ENCODE measurements around the gene PCDHA1. TPM values are rescaled to one million over a fixed set of nuclear protein-coding genes. Genes with fewer than 3 reads are reported as not detected.

PCDHA1 gene
- total RNA-seq, 8 experiments from 2014 or later: 0.22 to 1.7 (median 0.68) TPM

DNA sequence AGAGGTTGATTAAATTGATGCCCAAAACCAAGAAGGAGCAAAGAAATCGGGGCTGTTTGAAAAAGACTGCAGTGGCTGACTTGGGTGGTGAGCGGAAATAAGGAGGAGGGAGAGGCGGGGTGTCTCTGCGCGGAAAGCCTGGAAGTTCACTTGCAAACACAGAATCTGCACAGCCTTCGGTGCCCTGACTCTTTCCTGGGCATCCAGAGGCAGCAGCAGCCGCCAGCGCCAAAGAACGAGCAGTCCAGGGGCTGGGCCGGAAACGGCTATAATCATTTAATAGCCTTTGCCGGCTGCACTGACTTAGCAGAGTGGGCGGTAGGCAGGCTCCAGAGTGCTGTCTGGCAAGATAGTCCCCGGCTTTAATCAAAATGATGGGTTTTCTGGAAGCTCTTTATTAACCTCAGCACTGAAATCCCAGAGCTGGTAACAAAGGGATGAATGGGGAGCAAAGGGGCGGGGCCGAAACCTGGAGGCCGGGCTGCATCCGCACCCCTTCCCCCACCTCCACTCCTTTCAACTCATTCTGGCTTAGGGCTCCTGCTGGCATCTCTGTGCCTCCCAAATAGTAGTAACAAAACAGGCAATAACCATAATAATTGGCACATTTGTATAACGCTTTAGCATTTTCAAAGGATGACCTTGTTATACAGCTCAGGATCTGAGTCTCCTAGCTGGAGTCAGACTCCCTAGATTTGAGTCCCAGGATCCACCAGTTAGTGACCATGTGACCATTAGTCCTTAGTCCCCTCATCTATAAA is 216.1 kb downstream of the PCDHA1 start:
- in situ Hi-C loops (cut with MboI; ENCODE audit: low pct_unique_long_range_greater_than_20kb in 2 of 9, low sequenced_read_pairs in 9 of 9, unreplicated experiment in 9 of 9): no loop called here
- peak in 6 of 8 experiments; percentile 80 to 92 (median 89) for ATAC-seq (replicated peaks in 6 of 8)

DNA sequence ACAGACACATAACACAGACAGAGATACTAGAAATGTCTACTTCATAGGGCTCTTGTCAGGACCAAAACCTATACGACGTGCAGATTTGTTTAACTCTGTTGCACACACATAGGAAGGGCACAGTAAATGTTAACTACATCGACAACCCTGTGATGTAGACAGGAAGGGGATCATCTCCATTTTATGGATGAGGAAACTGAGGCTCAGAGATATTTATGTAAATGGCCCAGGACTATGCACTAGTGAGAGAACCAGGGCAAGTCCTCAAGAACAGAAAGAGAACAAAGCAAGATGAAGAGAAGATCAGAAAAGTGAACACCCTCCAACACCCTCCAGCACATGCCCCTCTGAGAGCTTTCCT is 216.6 kb downstream of the PCDHA1 start:
- Histone ChIP-seq H3K4me1 (replicated peaks in 1 of 2) (peaks cover 20 to 30% of the 10 kb centered on the region in 2 donors), H3K4me3 (no peak overlapping the region), H3K27ac (peak overlapping the region in 1 of 2 donors; percentile 79)
- no peak for ATAC-seq (replicated peaks in 6 of 8)
- 17 to 20% (median 17%) methylated on average over 1 to 3 of the region's 3 CpGs; no CpG with 5 or more reads in 6 of the 10 experiments for WGBS, 10 experiments
- in situ Hi-C loops (cut with MboI; ENCODE audit: low pct_unique_long_range_greater_than_20kb in 2 of 9, low sequenced_read_pairs in 9 of 9, unreplicated experiment in 9 of 9): no loop called here

More for the DNA sequence above, 216.1 kb downstream of the PCDHA1 start:
- Histone ChIP-seq H3K4me3 (peak overlapping the region; percentile 31 to 43 (median 34)), H3K27ac (peak overlapping the region; percentile 67 to 79), H3K4me1 (replicated peaks in 1 of 2) (peaks cover 20 to 30% of the 10 kb centered on the region in 2 donors)
- WGBS, 10 experiments: 0 to 13% (median 0%) methylated on average over 1 to 11 of the region's 19 CpGs; no CpG with 5 or more reads in 1 of the 10 experiments

DNA sequence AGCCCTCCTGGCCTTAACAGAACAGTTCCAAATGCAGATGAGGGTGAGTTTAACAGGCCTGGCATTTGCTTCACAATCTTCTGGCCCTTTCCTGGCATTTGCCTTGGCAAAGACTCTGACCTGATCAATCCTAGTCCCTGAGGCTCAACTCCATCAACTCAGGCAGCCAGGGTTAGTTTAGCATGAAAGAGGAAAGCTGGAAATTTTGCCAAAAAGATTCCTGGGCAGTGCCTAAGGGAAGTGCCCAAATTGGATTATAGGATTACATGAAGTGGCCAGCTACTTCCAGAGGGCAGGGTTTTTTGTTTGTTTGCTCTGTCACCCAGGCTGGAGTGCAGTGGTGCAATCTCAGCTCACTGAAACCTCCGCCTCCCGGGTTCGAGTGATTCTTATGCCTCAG is 217.1 kb downstream of the PCDHA1 start:
- WGBS, 10 experiments: 39 to 100% (median 74%) methylated on average over 3 of the region's 3 CpGs; no CpG with 5 or more reads in 7 of the 10 experiments
- H3K4me1 ChIP-seq (replicated peaks in 1 of 2): peaks cover 20 to 30% of the 10 kb centered on the region in 2 donors

DNA sequence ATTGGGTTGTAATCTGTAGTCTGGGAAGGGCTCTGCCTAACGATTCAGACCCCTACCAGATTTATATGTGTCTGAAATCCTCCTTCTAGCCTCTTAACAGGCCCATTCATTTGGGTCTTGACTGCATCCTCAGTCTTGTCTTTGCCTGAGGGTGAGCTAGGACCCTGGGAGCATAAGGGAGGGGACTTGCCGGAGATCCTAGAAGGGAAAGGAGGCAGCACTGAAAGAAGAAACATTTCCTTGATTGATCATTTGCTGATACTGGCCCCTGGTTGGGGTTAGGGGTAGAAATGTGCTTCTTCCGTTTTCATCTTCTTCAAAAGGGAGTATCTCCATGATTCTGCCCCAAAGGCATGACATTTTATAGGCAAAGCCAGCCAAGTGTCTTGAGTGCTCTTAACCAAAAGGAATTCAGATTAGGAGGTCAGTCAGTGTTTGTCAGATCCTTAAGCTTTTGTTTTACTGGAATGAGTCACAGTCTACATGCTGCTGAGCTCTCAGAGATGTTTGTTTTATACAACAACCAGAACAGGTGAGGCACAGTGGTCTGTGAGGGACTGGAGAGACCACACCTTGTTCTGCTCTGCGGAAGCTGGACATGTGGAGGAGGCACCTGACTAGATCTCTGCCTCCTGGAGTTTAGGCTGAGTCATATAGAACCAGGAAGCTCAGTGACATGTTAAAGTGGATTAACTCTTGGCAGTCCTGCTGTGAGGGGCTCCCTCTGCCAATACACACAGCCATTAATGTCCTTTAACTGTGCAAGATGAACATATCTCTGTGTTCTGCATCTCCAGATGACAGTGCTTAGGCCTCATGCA is 218.1 kb downstream of the PCDHA1 start:
- ATAC-seq (replicated peaks in 6 of 8): peak in 6 of 8 experiments; percentile 41 to 67 (median 54)
- Histone ChIP-seq H3K4me3 (peak overlapping the region in 2 of 5 donors; percentile 13 to 15), H3K27ac (peak overlapping the region in 1 of 2 donors; percentile 28), H3K4me1 (replicated peaks in 1 of 2) (peaks cover 15 to 26% of the 10 kb centered on the region in 2 donors)
- 14 to 34% (median 32%) methylated on average over 1 to 4 of the region's 4 CpGs; no CpG with 5 or more reads in 4 of the 10 experiments for WGBS, 10 experiments
- in situ Hi-C loops (cut with MboI; ENCODE audit: low pct_unique_long_range_greater_than_20kb in 2 of 9, low sequenced_read_pairs in 9 of 9, unreplicated experiment in 9 of 9): no loop called here

More for the DNA sequence above, 217.1 kb downstream of the PCDHA1 start:
- H3K27ac ChIP-seq: no peak overlapping the region
- no peak for ATAC-seq (replicated peaks in 6 of 8)
- H3K4me3 ChIP-seq: no peak overlapping the region
- in situ Hi-C loops (cut with MboI; ENCODE audit: low pct_unique_long_range_greater_than_20kb in 2 of 9, low sequenced_read_pairs in 9 of 9, unreplicated experiment in 9 of 9): no loop called here

DNA sequence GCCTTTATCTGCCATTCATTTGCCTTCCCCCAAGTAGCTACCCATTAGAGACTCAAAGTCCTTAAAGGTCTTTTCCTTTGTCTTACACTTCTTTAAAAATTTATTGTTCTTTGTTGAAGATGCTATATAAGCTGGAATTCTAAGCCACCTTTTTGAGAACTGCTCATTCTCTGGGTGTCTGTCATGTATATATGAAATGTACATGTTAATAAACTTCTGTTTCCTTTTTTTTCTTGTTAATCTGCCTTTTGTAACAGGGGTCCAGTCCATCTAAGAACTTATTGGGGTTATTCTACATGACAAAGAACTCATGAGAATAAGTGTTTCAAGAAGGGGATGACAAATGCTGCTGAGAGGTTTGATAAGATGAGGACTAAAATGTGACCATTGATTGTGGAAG is 221.9 kb downstream of the PCDHA1 start:
- Histone ChIP-seq H3K4me3 (no peak overlapping the region), H3K27ac (no peak overlapping the region), H3K4me1 (replicated peaks in 1 of 2) (peaks cover 8% of the 10 kb centered on the region in 2 donors)
- ATAC-seq (replicated peaks in 6 of 8): no peak
- in situ Hi-C loops (cut with MboI; ENCODE audit: low pct_unique_long_range_greater_than_20kb in 2 of 9, low sequenced_read_pairs in 9 of 9, unreplicated experiment in 9 of 9): no loop called here

DNA sequence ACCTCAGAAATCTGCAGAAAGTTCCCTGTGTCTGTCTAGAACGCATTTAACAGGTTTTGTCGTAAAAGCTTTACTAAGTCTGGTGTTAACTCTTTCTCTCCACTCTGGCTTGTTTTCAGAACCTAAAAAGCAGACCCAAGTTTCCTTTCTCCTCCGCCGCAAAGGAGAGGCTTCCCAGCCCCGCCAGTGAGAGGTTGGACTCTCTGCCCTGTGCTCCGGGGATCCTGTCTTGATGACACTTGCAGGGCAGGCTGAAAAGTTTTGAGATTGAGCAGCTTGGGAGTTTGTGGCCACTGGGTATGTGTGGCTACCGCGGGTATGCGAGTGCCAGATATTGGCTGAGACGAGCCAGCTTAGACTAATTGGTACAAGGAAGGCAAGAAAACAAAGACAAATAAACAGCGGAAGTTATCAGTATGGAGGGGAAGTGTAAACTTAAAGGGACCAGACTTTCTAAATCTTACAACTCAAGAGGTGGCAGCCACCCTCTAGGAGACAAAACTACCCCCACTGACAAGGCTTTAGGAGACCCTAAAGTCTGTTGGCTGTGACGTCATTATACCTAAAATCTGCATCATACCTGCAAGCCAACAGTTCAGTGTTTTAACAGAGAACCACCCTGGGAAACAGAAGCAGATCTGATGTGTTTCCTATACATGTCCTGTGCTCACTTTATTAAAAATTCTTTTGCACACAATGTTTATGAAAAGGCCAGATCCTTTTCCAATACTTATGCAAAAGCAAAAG is 224.3 kb downstream of the PCDHA1 start:
- 20 to 100% (median 82%) methylated on average over 4 to 12 of the region's 12 CpGs; no CpG with 5 or more reads in 1 of the 10 experiments for WGBS, 10 experiments
- no peak for ATAC-seq (replicated peaks in 6 of 8)
- H3K4me1 ChIP-seq (replicated peaks in 1 of 2): no peaks in the 10 kb centered on the region
- no peak overlapping the region for H3K27ac ChIP-seq
- in situ Hi-C loops (cut with MboI; ENCODE audit: low pct_unique_long_range_greater_than_20kb in 2 of 9, low sequenced_read_pairs in 9 of 9, unreplicated experiment in 9 of 9): no loop called here
- no peak overlapping the region for H3K4me3 ChIP-seq

DNA sequence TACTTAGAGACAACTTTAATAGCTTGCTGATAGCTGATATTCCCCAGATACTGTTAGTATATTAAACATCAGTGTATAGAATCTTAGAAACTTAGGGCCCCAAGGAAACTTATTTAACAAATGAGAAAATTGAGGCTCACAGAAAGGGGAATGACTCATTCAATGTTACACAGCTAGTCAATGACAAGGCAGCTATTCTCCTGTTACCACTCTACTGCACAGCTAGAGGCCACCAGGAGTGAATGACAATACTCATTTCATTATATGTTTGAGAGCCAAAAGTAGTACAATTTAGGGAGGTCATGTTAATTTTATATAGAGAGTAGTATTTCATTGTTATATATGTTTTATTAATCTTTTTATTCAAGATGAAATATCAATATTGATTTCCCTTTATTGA is 232.0 kb downstream of the PCDHA1 start:
- no peaks in the 10 kb centered on the region for H3K4me1 ChIP-seq (replicated peaks in 1 of 2)
- no peak overlapping the region for H3K27ac ChIP-seq
- in situ Hi-C loops (cut with MboI; ENCODE audit: low pct_unique_long_range_greater_than_20kb in 2 of 9, low sequenced_read_pairs in 9 of 9, unreplicated experiment in 9 of 9): no loop called here
- ATAC-seq (replicated peaks in 6 of 8): peak in 2 of 8 experiments; percentile 58 to 61
- no peak overlapping the region for H3K4me3 ChIP-seq

DNA sequence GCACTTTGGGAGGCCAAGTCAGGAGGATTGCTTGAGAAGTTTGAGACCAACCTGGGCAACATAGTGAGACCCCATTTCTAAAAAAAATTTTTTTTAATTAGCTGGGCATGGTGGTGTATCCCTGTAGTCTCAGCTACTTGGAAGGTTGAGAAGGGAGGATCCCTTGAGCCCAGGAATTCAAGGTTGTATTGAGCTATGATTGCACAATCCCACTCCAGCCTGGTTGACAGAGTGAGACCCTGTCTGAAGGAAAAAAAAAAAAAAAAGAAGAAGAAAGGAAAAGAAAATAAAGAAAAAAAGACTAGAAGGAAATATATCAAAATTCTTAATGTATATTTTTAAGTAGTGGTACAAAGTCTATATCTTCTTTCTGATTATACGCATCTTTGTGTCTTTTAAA is 236.4 kb downstream of the PCDHA1 start:
- in situ Hi-C loops (cut with MboI; ENCODE audit: low pct_unique_long_range_greater_than_20kb in 2 of 9, low sequenced_read_pairs in 9 of 9, unreplicated experiment in 9 of 9): no loop called here
- Histone ChIP-seq H3K4me1 (replicated peaks in 1 of 2) (no peaks in the 10 kb centered on the region), H3K4me3 (no peak overlapping the region), H3K27ac (no peak overlapping the region)
- no peak for ATAC-seq (replicated peaks in 6 of 8)
- 50 to 100% (median 94%) methylated on average over 1 of the region's 1 CpG; no CpG with 5 or more reads in 1 of the 10 experiments for whole genome bisulfite sequencing, 10 experiments

DNA sequence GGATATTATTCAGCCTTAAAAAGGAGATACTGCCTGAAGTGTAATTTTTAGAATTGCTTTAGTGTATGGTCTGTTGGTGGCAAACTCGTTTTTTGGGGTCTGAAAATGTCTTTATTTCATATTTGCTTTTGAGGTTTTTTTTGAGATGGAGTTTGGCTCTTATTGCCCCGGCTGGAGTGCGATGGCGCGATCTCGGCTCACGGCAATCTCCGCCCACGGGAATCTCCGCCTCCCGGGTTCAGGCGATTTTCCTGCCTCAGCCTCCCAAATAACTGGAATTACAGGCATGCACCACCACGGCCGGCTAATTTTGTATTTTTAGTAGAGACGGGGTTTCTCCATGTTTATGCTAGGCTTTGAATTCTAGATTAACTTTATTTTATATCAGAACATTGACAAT is 245.1 kb downstream of the PCDHA1 start:
- 0 to 100% (median 76%) methylated on average over 1 to 15 of the region's 15 CpGs; no CpG with 5 or more reads in 2 of the 10 experiments for WGBS, 10 experiments
- in situ Hi-C loops (cut with MboI; ENCODE audit: low pct_unique_long_range_greater_than_20kb in 2 of 9, low sequenced_read_pairs in 9 of 9, unreplicated experiment in 9 of 9): loop anchor here in 4 of 9 experiments (25.0 kb wide), 4 partner anchors 94 to 219 kb away; partner anchors contain the start of genes PCDHA10 (in 1 of the 4), PCDHA11 (in 1 of the 4), PCDHA12 (in 1 of the 4) and PCDHA13 (in 1 of the 4)
- Histone ChIP-seq H3K4me1 (replicated peaks in 1 of 2) (no peaks in the 10 kb centered on the region), H3K4me3 (no peak overlapping the region), H3K27ac (no peak overlapping the region)
- ATAC-seq (replicated peaks in 6 of 8): no peak

DNA sequence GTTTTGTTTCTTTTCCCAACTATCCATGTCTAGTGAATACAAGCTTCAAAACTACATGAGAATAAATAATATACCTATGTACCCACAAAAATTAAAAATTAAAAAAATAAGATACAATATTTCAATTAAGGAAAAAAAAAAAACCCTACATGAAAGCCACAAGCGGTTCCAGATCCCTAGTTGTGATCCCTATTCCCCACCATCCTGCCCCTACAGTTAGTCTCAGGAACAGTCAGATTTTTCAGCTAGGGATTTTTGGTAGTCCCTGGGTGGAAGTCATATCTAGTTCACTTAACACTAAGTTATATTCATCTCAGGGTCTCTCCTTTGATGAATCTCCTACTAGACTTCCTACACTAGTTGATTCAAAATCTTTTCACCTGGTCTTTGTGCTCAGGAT is 246.7 kb downstream of the PCDHA1 start:
- Histone ChIP-seq H3K27ac (no peak overlapping the region), H3K4me3 (no peak overlapping the region), H3K4me1 (replicated peaks in 1 of 2) (no peaks in the 10 kb centered on the region)
- ATAC-seq (replicated peaks in 6 of 8): no peak
- in situ Hi-C loops (cut with MboI; ENCODE audit: low pct_unique_long_range_greater_than_20kb in 2 of 9, low sequenced_read_pairs in 9 of 9, unreplicated experiment in 9 of 9): loop anchor here in 4 of 9 experiments (25.0 kb wide), 4 partner anchors 95 to 220 kb away; partner anchors contain the start of genes PCDHA10 (in 1 of the 4), PCDHA11 (in 1 of the 4), PCDHA12 (in 1 of the 4) and PCDHA13 (in 1 of the 4)
- 0 to 100% (median 53%) methylated on average over 1 of the region's 1 CpG; no CpG with 5 or more reads in 2 of the 10 experiments for WGBS, 10 experiments

DNA sequence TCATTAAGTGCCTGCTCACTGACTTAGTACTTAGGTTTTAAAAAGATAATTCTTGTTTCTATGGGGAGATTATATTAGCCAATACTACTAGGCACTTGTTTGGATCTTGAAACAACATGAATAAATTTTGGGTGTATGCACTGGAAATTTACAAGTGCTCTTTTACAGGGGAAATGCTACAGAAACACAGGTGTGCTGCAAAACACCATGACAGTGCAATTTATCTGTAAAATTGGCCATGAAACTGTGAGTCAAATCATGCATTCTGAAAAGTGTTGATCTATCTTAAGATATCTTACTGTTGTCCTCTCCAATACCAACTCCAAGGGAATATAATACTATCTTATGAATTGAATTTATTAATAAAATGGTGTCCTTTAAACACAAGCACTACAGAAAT is 253.1 kb downstream of the PCDHA1 start:
- H3K27ac ChIP-seq: no peak overlapping the region
- ATAC-seq (replicated peaks in 6 of 8): no peak
- H3K4me3 ChIP-seq: peak overlapping the region in 2 of 5 donors; percentile 51 to 71
- H3K4me1 ChIP-seq (replicated peaks in 1 of 2): peaks cover 0 to 8% of the 10 kb centered on the region in 2 donors
- in situ Hi-C loops (cut with MboI; ENCODE audit: low pct_unique_long_range_greater_than_20kb in 2 of 9, low sequenced_read_pairs in 9 of 9, unreplicated experiment in 9 of 9): loop anchor here in 4 of 9 experiments (25.0 kb wide), 4 partner anchors 102 to 227 kb away; partner anchors contain the start of genes PCDHA10 (in 1 of the 4), PCDHA11 (in 1 of the 4), PCDHA12 (in 1 of the 4) and PCDHA13 (in 1 of the 4)

DNA sequence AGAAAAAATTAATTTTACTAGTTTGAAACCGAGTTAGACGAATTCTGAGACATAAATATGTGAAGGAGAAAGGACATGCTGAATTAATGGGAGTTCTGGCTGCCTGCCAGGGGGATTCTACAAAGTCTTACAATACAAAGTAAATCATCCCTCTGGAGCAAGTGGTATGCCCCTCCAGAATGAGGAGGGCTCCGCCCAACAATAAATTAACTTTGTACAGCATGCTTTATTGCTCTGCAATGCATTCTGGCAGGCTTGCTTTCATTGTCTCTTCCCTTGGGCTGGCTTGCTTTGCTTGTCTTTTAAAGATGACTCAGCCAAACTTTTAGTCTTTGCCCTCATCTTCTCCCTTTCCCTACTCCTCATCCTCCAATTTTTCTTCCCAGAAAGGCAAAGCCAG is 253.6 kb downstream of the PCDHA1 start:
- Histone ChIP-seq H3K4me3 (peak overlapping the region; percentile 51 to 71 (median 63)), H3K27ac (peak overlapping the region; percentile 98 to 99), H3K4me1 (replicated peaks in 1 of 2) (peaks cover 0 to 8% of the 10 kb centered on the region in 2 donors)
- in situ Hi-C loops (cut with MboI; ENCODE audit: low pct_unique_long_range_greater_than_20kb in 2 of 9, low sequenced_read_pairs in 9 of 9, unreplicated experiment in 9 of 9): loop anchor here in 4 of 9 experiments (25.0 kb wide), 4 partner anchors 102 to 227 kb away; partner anchors contain the start of genes PCDHA10 (in 1 of the 4), PCDHA11 (in 1 of the 4), PCDHA12 (in 1 of the 4) and PCDHA13 (in 1 of the 4)
- peak in 6 of 8 experiments; percentile 34 to 69 (median 64) for ATAC-seq (replicated peaks in 6 of 8)
- WGBS, 10 experiments: 0 to 28% (median 7%) methylated on average over 1 to 3 of the region's 3 CpGs; no CpG with 5 or more reads in 1 of the 10 experiments
